Measurements from ENCODE around the gene MYO10.

DNA sequence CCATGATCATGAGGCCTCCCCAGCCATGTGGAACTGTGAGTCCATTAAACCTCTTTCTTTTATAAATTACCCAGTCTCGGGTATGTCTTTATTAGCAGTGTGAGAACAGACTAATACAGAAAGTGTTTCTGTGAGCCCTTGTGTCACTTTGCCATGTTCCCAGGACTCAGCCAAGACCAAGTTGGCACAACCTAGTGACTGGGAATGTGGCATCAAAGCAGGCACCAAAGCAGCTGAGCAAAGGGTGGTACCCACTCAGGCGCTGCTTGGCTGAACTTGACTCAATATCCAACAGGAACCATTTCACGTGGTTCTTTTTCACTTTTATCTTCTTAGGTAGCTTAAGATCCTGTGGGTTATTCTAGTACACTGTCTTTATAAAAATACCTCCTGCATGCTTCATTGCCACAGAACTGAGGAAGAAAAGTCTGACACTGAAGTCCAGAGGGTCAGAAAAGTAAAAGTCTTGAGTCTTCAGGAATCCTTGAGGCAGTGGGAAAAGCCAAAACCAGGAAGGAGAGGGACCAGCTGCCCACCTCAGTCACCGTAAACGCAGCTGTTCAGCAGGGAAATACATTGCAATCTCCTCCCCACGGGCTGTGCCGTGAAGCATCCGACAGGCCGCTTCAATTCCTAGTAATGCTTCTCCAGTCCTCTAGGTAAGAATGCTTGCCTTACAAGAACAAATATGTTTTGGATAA, 228.8 kb downstream of the MYO10 start:
- TF ChIP-seq POLR2A (IDR thresholded peaks at IDR 0.05; ENCODE audit: low read depth, low read length), result no peak
- TF ChIP-seq TAF1 (IDR thresholded peaks at IDR 0.05; ENCODE audit: low read depth, low read length), result no peak
- TF ChIP-seq POU2F2 (IDR thresholded peaks at IDR 0.05; ENCODE audit: low read depth, low read length), result no peak
- no peak for TF ChIP-seq POLR2AphosphoS5 (IDR thresholded peaks at IDR 0.05; ENCODE audit: low read depth, low read length)
- TF ChIP-seq PAX5 (IDR thresholded peaks at IDR 0.05; ENCODE audit: insufficient read depth, low read length, severe bottlenecking), result no peak
